Measurements from ENCODE around the gene SARS1. TPM values are rescaled to one million over a fixed set of nuclear protein-coding genes. Genes with fewer than 3 reads are reported as not detected.
A peak's percentile ranks its signal among the peaks of the same experiment; 100 is the strongest.

SARS1 gene
- total and polyA plus RNA-seq, 4 donors, result 57.5 to 132 (median 92.8) TPM

GRCh38 chr1:109239409-109240068 lies 25.8 kb downstream of the SARS1 start:
- Histone ChIP-seq H3K36me3 (ENCODE audit: control insufficient read depth in 4 of 4, insufficient read depth in 3 of 4, low read depth in 1 of 4, low read length in 3 of 4) (peaks cover 10 to 45% (median 37%) of the 10 kb centered on the region in 4 donors), H3K9me3 (ENCODE audit: control insufficient read depth in 4 of 4, low read length in 3 of 4) (no peaks in the 10 kb centered on the region), H3K27me3 (ENCODE audit: control insufficient read depth in 4 of 4, insufficient read depth in 4 of 4, low read length in 3 of 4) (no peaks in the 10 kb centered on the region), H3K9ac (ENCODE audit: low read depth in 1 of 2, low read length in 2 of 2) (no peak overlapping the region), H3K4me3 (ENCODE audit: low read depth in 1 of 3, low read length in 3 of 3) (no peak overlapping the region), H3K27ac (ENCODE audit: low read depth in 1 of 2, low read length in 2 of 2) (no peak overlapping the region), H3K4me1 (ENCODE audit: control insufficient read depth in 4 of 4, insufficient read depth in 4 of 4, low read length in 3 of 4) (peaks cover 0 to 16% (median 5%) of the 10 kb centered on the region in 4 donors)
- TF ChIP-seq CTCF (IDR thresholded peaks at IDR 0.05; ENCODE audit: low read depth, low read length, missing input control) (peak; percentile 28), REST (IDR thresholded peaks at IDR 0.05) (no peak), HNF4A (conservative IDR thresholded peaks at IDR 0.05) (no peak), RAD21 (IDR thresholded peaks at IDR 0.05) (peak in 1 of 2 donors; percentile 50)
- WGBS, result 81% methylated on average over 6 of the region's 6 CpGs
- DNase-seq (ENCODE audit: low spot score), result no peak

- Histone ChIP-seq H3K4me3 (ENCODE audit: low read depth in 1 of 3, low read length in 3 of 3) (no peak overlapping the region), H3K27me3 (ENCODE audit: control insufficient read depth in 4 of 4, insufficient read depth in 4 of 4, low read length in 3 of 4) (no peaks in the 10 kb centered on the region), H3K36me3 (ENCODE audit: control insufficient read depth in 4 of 4, insufficient read depth in 3 of 4, low read depth in 1 of 4, low read length in 3 of 4) (peaks cover 7 to 38% (median 31%) of the 10 kb centered on the region in 4 donors), H3K4me1 (ENCODE audit: control insufficient read depth in 4 of 4, insufficient read depth in 4 of 4, low read length in 3 of 4) (peaks cover 0 to 16% (median 5%) of the 10 kb centered on the region in 4 donors), H3K27ac (ENCODE audit: low read depth in 1 of 2, low read length in 2 of 2) (no peak overlapping the region), H3K9me3 (ENCODE audit: control insufficient read depth in 4 of 4, low read length in 3 of 4) (no peaks in the 10 kb centered on the region), H3K9ac (ENCODE audit: low read depth in 1 of 2, low read length in 2 of 2) (no peak overlapping the region)
- 44% methylated on average over 26 of the region's 26 CpGs for WGBS
- no peak for TF ChIP-seq EGR1 (IDR thresholded peaks at IDR 0.05; ENCODE audit: low read depth in 2 of 2)
- TF ChIP-seq SP1 (IDR thresholded peaks at IDR 0.05), result peak; percentile 2
- DNase-seq (ENCODE audit: low spot score), result no peak
Measured at GRCh38 chr1:109240158-109241152, 26.7 kb downstream of the SARS1 start.

- peaks cover 0 to 16% (median 5%) of the 10 kb centered on the region in 4 donors for H3K4me1 ChIP-seq (ENCODE audit: control insufficient read depth in 4 of 4, insufficient read depth in 4 of 4, low read length in 3 of 4)
- H3K9me3 ChIP-seq (ENCODE audit: control insufficient read depth in 4 of 4, low read length in 3 of 4), result no peaks in the 10 kb centered on the region
- H3K4me3 ChIP-seq (ENCODE audit: low read depth in 1 of 3, low read length in 3 of 3), result no peak overlapping the region
- no peak overlapping the region for H3K27ac ChIP-seq (ENCODE audit: low read depth in 1 of 2, low read length in 2 of 2)
- peaks cover 2 to 29% (median 22%) of the 10 kb centered on the region in 4 donors for H3K36me3 ChIP-seq (ENCODE audit: control insufficient read depth in 4 of 4, insufficient read depth in 3 of 4, low read depth in 1 of 4, low read length in 3 of 4)
- 27% methylated on average over 6 of the region's 6 CpGs for WGBS
- TF ChIP-seq ATF3 (IDR thresholded peaks at IDR 0.05), result no peak
- no peak for TF ChIP-seq RXRA (IDR thresholded peaks at IDR 0.05)
- no peak for TF ChIP-seq ZBTB33 (IDR thresholded peaks at IDR 0.05)
- no peaks in the 10 kb centered on the region for H3K27me3 ChIP-seq (ENCODE audit: control insufficient read depth in 4 of 4, insufficient read depth in 4 of 4, low read length in 3 of 4)
- no peak overlapping the region for H3K9ac ChIP-seq (ENCODE audit: low read depth in 1 of 2, low read length in 2 of 2)
- no peak for DNase-seq (ENCODE audit: low spot score)
Measured at GRCh38 chr1:109241344-109241743, 27.6 kb downstream of the SARS1 start.
